ENCODE data around the gene FCRLB. TPM values are rescaled to one million over a fixed set of nuclear protein-coding genes. Genes with fewer than 3 reads are reported as not detected.

Gene FCRLB
- total and polyA plus RNA-seq, 7 donors = 0.06 to 0.58 (median 0.19) TPM; not detected in 1

DNA sequence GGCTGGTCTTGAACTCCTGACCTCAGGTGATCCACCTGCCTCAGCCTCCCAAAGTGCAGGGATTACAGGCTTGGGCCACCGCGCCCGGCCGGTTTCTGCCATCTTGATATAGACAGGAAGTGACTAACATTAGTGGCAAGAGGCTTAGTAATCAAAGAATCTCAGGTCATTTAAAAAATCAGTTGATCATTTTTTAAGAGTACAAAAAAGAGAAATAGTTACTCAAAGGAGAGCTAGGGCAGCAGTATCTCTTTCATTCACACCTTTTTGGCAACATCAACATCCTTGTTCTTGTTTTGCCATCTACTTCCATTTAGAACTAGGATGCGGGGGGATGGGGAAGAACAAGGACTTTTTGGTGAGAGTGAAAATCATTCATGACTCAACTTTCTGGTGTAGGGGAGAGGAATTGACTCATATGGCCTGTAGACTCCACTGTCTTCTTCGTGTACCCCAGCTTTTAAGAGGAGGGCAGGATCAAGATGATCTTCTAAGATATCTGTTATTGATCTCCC is 8.8 kb downstream of the FCRLB start:
- Histone ChIP-seq H3K9me3 (no peaks in the 10 kb centered on the region), H3K36me3 (ENCODE audit: insufficient read depth in 1 of 2, low read depth in 1 of 2) (no peaks in the 10 kb centered on the region), H3K4me3 (no peak overlapping the region), H3K27ac (no peak overlapping the region), H3K27me3 (ENCODE audit: insufficient read depth in 3 of 3, low read length in 2 of 3) (peaks cover 0 to 37% (median 7%) of the 10 kb centered on the region in 3 donors), H3K4me1 (peaks cover 4% of the 10 kb centered on the region)
- 68 to 90% (median 81%) methylated on average over 6 of the region's 6 CpGs for WGBS, 3 donors
- DNase-seq = no peak
- no peak for ATAC-seq
- intact Hi-C loops (cut with DNase I) = no loop called here
- TF ChIP-seq, protein P1, sequence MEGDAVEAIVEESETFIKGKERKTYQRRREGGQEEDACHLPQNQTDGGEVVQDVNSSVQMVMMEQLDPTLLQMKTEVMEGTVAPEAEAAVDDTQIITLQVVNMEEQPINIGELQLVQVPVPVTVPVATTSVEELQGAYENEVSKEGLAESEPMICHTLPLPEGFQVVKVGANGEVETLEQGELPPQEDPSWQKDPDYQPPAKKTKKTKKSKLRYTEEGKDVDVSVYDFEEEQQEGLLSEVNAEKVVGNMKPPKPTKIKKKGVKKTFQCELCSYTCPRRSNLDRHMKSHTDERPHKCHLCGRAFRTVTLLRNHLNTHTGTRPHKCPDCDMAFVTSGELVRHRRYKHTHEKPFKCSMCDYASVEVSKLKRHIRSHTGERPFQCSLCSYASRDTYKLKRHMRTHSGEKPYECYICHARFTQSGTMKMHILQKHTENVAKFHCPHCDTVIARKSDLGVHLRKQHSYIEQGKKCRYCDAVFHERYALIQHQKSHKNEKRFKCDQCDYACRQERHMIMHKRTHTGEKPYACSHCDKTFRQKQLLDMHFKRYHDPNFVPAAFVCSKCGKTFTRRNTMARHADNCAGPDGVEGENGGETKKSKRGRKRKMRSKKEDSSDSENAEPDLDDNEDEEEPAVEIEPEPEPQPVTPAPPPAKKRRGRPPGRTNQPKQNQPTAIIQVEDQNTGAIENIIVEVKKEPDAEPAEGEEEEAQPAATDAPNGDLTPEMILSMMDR (IDR thresholded peaks at IDR 0.05) = no peak

DNA sequence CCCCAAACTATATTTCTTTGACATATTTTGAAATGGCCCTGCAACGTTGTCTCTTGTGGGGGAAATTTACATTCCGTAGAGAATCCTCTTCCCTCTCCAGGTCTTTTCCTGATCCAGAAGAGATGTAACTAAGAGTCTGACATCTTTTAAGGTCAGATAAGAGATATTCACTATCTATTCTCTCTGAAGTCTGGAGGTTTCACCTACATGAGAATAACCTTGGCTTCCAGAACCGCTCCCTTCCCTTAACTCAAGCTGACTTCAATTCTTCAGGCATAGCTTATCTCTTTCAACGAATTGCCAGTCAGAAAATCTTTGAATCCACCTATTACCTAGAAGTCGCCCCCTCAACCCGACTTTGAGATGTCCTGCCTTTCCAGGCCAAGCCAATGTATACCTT is 9.9 kb downstream of the FCRLB start:
- no peak overlapping the region for H3K4me3 ChIP-seq
- H3K36me3 ChIP-seq (ENCODE audit: insufficient read depth in 1 of 2, low read depth in 1 of 2) = no peaks in the 10 kb centered on the region
- intact Hi-C loops (cut with DNase I) = no loop called here
- peaks cover 0 to 25% (median 7%) of the 10 kb centered on the region in 3 donors for H3K27me3 ChIP-seq (ENCODE audit: insufficient read depth in 3 of 3, low read length in 2 of 3)
- ATAC-seq (no peak), DNase-seq (no peak)
- H3K4me1 ChIP-seq = peaks cover 4% of the 10 kb centered on the region
- no peak overlapping the region for H3K27ac ChIP-seq
- H3K9me3 ChIP-seq = no peaks in the 10 kb centered on the region
- WGBS, 3 donors = 69 to 76% (median 74%) methylated on average over 6 of the region's 6 CpGs
- TF ChIP-seq, protein P1 (IDR thresholded peaks at IDR 0.05) = no peak

DNA sequence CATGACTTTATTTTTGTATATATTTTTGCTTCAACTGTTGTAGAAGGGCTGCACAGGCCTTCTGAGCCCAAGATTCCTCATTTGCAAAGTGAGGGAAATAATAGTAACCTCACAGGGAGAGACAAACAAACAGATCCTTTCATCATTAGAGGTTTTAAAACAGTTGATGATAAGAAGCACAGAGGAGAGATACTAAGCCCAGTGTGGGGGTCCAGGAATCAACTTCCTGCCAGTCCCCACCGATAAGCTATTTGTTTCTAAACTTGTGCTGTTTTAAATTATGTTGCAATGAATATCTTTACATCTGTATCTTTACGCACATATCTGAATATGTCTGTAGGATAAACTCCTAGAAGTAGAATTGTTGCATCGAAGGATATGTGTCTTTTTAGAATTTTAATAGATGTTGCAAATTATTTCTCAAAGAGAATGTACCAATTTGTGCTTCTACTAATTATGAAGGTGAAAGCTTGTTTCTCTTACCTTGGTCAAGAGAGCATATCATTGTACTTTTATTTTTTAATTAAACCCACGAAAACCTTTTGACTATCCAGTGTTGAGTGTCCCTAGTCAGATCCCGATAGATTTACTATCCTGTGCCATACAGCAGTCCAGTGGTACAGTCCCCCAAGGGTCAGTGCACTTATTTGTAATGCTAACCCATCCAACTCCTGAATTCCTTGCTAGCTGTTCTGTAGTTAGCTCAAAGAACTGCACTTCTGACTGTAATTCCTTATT is 10.8 kb downstream of the FCRLB start:
- H3K36me3 ChIP-seq (ENCODE audit: insufficient read depth in 1 of 2, low read depth in 1 of 2) = no peaks in the 10 kb centered on the region
- ATAC-seq (no peak), DNase-seq (no peak)
- H3K9me3 ChIP-seq = no peaks in the 10 kb centered on the region
- intact Hi-C loops (cut with DNase I) = no loop called here
- TF ChIP-seq, protein P1 (IDR thresholded peaks at IDR 0.05) = no peak
- no peak overlapping the region for H3K27ac ChIP-seq
- no peak overlapping the region for H3K4me3 ChIP-seq
- 73 to 81% (median 80%) methylated on average over 5 of the region's 5 CpGs for WGBS, 3 donors
- peaks cover 0 to 19% (median 7%) of the 10 kb centered on the region in 3 donors for H3K27me3 ChIP-seq (ENCODE audit: insufficient read depth in 3 of 3, low read length in 2 of 3)
- peaks cover 4% of the 10 kb centered on the region for H3K4me1 ChIP-seq

DNA sequence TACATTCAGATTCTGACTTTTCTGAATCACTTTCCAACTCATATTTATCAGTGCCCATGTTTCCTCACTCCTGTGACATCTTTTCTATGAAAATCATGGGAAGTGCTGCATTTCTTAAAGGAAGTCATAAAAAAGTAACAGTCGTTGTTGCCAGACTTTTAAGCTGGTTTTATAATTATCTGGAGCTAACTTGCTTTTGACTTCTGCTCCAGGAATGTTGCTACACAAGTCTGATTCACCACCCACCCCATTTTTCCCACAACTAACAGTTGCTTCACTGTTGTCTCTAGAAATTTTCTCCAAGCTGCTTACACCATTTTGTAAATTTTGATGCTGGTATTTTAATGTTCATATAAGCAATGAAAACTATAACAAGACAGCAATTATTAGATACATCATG is 12.2 kb downstream of the FCRLB start:
- peaks cover 0 to 13% (median 7%) of the 10 kb centered on the region in 3 donors for H3K27me3 ChIP-seq (ENCODE audit: insufficient read depth in 3 of 3, low read length in 2 of 3)
- H3K36me3 ChIP-seq (ENCODE audit: insufficient read depth in 1 of 2, low read depth in 1 of 2) = no peaks in the 10 kb centered on the region
- H3K9me3 ChIP-seq = no peaks in the 10 kb centered on the region
- TF ChIP-seq, protein P1 (IDR thresholded peaks at IDR 0.05) = no peak
- DNase-seq (no peak), ATAC-seq (no peak)
- H3K4me3 ChIP-seq = no peak overlapping the region
- WGBS, 3 donors = 0 to 6% (median 3%) methylated on average over 1 of the region's 1 CpG
- intact Hi-C loops (cut with DNase I) = no loop called here
- no peak overlapping the region for H3K27ac ChIP-seq
- no peaks in the 10 kb centered on the region for H3K4me1 ChIP-seq
